HG03354 (cell line): Measurements from ENCODE around the gene METTL17.

Experiments
- ATAC-seq: cut with Tn5 transposase; IDR thresholded peaks from one replicate; pipeline ENCODE4 v1.9.1; 2021; ENCODE audit warnings: mild to moderate bottlenecking; ENCODE audit not compliant: unreplicated experiment, poor library complexity, severe bottlenecking

METTL17 gene

DNA sequence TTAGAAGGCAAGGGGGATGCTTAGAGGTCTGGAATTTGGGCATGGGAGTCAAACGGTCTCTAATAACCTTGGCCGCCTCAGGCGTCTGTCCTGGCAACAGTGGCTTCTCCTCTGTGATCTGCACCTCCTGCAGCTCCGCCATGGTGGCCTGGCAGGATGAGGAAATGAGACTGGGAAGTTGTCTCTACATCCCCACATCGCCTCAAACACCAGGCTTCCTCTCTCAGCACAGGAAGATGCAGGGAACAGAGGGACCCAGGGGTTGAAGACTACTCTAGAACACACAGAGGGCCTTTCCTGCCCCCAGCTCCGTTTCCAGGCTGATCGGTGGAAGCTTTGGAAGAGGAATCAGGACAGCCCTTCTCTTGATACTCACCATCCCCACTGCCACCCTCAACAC lies 33.4 kb downstream of the METTL17 start:
- no peak for ATAC-seq

DNA sequence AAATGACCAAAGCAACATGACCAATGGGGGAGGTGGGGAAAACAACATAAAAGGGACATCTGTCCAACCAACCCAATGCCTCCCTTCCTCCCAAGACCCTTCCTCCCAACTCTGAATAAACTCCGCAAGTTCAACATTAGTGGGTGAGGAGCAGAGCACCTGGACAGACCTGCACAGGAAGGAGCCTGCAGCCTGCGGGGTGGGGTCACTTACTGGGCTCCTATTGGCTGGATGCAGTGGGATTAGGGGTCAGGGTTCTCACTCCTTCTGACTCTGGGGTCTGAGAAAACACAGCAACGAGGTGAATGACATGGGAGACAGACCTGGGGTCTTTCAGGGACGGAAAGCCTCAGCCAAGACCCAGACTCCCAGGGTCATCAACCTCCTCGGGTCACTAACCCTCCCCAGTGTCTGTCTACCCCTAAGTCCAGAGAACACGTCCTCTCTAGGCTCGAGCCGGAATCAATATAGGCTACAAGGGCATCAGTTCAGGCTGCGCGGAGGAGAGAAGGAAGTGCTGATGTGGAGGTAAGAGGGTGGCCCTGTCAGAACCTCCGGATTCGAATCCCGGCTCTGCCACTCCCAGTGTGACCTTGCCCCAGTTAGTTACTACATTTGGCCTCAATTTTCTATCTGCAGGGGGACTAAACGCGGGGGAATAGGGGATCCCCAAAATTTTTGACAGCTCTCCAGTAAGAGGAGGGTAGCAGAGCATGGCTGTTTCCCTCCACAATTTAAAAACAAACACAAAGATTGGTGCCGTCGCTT lies 34.2 kb downstream of the METTL17 start:
- ATAC-seq: no peak

GRCh38 chr14:21024585-21025370 lies 35.0 kb downstream of the METTL17 start, which contains the start of gene NDRG2:
Gene NDRG2, minus strand, starts transcription at chr14:21025061. Its CDS starts 1,746 bp downstream, at chr14:21023315.
- no peak for ATAC-seq

- ATAC-seq: no peak
Measured at GRCh38 chr14:21025371-21026273, 35.8 kb downstream of the METTL17 start.

DNA sequence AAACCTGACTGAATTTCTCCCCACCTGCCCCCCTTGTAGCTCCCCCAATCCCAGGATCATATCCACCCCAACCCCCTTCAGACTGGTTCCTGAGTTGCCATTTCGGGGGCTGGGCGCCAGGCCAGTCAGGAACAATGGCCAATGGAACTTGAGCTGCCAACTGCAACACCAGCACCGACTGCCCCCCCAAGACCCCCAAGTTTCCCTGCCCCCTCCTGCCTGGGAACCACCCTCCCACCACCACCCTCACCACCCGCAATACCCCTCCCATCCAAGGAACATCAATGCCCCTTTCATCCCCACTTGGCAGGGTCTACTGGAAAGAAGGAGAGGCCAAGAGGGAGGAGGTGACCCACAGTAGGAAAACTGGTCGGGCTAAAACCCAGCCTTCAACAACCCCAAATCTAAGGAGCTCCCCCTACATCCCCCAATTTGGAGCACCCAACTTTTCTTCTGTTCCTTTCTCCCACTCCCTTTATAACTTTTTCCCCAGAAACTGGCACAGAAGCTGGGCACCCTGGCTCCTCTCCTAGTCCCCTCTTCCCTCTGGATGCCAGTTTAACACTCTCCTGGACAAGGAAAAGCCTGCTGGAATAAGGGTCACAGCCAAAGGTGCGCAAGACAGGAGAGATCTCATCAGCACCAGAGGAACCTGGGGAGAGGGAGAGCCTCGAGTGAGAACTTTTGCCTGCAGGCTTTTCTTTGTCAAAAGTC lies 36.7 kb downstream of the METTL17 start:
- ATAC-seq: no peak

DNA sequence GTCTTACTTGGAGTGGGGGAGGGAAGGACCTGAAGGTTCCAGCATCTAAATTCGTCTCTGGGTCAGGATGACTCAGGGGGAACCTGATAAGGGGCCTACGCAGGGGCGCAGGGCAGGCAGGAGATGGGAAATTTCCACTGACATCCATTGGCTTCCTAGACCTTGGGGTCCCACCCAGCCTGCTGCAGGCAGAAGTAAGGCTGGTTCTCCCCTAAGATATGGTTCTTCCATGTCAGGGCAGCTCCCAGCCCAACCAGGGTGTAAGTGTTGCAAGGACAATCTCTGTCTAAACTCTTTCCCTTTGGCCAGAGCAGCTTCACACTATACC lies 37.2 kb downstream of the METTL17 start:
- ATAC-seq: no peak

- ATAC-seq: no peak
Measured at GRCh38 chr14:21029917-21030316, 40.1 kb downstream of the METTL17 start, which contains the start of gene TPPP2. Gene TPPP2, plus strand, starts transcription at chr14:21030217. Its CDS starts 365 bp downstream, at chr14:21030582.

DNA sequence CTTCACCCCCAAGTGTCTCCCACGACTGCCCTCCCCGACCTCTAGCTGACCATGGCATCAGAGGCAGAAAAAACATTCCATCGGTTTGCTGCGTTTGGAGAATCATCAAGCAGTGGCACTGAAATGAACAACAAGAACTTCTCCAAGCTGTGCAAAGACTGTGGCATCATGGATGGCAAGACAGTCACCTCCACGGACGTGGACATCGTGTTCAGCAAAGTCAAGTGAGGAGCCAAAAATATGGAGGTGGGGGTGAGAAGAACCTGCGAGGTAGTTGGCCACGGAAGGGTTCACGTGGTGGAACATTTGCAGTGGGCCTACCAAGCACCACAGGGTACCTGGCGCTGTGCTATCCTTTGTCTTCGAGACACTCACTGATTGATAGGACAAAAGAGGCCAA lies 40.8 kb downstream of the METTL17 start:
- no peak for ATAC-seq

DNA sequence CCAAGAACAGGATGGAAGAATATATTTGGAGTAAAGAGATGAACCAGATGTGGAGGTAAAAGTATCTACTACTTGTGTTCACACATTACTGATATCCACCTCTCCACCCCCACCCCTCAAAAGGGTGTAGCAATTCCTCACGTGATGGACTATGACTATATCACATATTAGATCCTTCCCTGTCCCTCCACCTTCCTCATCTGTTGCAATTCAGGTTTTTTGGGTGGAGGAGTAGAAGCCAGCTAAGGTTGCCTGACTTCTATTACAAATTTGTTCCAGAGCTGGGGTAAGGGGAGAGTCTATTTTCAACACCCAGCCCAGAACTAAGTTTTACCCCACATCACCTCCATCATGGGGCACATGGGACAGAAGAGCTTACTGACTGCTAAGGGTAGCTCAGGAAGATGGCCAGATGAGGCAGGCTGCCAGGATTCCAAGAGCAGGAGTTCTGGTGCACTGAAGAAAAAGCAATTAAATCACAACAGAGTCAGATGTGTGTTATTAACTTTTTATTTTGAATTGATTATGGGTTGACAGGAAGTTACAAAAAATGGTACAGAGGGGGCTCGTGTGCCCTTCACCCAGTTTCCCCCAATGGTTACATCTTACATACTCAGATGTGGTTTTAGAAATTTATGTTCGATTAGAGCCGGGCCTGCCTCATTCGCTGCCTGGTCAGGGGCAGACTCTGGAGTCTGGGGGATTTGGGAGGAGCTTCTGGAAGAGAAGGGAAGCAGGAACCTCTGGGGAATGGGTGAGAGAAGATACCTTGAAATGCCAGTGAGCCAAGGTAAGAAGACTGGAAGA lies 42.7 kb downstream of the METTL17 start:
- ATAC-seq: no peak

DNA sequence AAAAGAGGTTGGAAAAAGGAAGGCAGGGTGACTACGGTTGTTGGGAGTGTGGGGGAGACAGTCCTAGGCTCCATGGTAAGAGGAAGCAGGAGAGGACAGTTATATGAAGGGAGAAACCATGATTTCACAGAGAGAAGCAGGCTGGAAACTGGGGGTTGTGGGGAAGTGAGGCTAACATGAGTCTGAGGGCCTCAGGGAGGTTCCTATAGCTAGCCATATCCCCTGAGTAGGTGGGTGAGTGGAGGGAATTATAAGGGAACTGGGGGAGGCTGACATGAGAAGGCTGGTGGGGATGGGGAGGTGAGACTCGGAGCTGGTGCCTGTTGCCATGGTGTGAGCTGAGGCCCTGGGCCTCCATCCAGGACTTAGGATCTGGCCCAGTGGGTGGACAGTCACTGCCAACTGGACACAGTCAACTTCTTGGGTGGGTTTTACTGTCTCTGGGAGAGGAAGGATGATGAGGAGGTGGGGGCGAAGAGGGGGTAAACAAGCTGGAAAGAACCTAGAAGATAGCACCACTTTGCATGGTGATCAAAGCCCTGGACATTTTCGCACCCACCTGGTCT lies 43.4 kb downstream of the METTL17 start:
- no peak for ATAC-seq

DNA sequence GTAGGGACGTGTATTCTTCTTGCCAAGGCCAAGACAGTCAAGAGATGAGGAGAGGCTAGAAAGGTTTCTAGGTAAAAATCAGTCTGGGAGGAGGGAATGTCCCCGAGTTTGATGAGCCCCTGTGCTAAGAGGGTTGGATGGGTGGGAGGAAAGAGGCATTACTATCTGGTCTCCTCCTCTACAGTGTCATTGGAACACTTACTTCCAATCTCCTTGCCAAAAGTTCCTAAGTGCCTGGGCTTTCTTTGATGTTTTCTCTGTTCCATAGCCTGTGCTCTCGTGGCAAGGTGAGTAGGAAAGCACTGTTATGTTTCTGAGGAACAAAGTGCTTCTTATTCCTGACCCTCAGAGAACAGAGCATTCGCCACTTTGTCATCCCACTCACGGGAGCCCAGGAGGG lies 44.9 kb downstream of the METTL17 start, which contains the start of gene RNASE13:
Gene RNASE13, minus strand, starts transcription at position 101 of the 400 bp plus-strand sequence. CDS start 519 bp downstream, outside the sequence.
- ATAC-seq: no peak

DNA sequence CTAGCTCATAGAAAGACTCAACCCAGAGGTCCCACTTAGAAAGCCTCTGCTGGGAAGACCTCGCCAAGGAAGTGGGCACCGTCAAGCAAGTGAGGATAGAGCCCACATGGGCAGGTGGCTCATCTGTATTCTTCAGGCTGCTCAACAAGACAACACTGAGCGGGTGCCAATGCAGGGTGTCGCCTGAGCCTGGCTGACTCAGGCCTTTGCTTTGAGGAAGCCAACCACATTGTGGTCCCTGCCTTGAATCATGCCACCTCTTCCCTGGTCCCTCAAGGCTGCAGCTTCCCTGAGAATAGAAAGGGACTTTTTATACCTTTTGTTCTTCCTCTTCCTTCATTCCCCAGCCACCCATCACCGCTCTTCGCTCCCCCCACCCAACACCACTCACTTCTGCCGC lies 47.0 kb downstream of the METTL17 start:
- ATAC-seq: no peak

DNA sequence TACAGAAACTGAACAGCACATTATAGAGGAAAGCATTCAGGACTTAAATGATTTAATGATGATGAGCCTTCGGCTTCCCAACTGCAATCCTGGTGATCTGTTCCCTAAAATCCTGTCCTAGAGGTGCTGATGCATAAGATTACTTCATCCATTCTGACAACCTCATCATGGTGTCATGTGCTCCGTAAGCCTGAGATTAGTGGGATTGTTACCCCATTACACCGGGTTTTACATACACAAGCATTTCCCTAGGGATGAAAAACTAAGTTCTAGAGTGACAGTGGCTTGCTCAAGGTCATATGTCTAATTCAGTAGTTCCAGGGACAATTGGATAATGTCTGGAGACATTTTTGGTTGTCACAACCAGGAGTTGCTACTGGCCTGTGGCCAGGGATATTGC lies 47.4 kb downstream of the METTL17 start:
- ATAC-seq: no peak

GRCh38 chr14:21038441-21039422 lies 49.0 kb downstream of the METTL17 start:
- no peak for ATAC-seq

GRCh38 chr14:21039585-21040369 lies 50.0 kb downstream of the METTL17 start:
- no peak for ATAC-seq

GRCh38 chr14:21040370-21040925 lies 50.7 kb downstream of the METTL17 start:
- ATAC-seq: no peak
